ENCODE results near the gene RAB20.

DNA sequence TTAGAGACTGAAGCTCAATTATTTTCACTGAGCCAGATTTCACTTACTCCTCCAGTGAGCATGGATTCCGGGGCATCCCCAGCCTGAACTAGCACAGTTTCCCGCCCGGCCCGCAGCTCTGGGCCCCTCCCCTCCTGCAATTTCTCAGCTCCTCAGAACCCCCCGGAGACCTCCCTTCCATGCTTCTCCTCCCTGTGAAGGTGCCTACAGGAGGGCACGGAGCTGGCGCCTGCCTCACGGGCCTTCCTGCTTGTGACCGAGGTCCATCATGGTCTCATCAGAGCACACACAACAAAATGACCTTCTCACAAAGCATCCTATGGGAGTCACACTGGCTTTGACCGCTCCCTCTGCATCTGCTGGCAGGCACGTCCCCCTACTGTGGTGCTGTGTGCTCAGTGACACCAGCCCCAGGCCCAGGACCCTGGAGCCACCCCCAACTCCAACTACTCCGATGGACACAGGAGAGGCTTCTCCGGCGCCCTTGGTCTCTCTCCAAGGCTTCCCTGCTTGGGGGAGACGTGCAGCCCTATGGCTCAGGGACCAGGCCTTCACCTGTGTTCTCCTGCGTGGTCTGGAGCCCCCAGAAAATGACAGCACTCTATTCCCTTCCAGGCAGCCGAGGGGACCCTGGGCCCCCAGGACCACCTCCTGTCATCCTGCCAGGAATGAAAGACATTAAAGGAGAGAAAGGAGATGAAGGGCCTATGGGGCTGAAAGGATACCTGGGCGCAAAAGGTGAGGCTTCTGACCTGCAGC is 77.1 kb downstream of the RAB20 start:
- TF ChIP-seq, protein P1, sequence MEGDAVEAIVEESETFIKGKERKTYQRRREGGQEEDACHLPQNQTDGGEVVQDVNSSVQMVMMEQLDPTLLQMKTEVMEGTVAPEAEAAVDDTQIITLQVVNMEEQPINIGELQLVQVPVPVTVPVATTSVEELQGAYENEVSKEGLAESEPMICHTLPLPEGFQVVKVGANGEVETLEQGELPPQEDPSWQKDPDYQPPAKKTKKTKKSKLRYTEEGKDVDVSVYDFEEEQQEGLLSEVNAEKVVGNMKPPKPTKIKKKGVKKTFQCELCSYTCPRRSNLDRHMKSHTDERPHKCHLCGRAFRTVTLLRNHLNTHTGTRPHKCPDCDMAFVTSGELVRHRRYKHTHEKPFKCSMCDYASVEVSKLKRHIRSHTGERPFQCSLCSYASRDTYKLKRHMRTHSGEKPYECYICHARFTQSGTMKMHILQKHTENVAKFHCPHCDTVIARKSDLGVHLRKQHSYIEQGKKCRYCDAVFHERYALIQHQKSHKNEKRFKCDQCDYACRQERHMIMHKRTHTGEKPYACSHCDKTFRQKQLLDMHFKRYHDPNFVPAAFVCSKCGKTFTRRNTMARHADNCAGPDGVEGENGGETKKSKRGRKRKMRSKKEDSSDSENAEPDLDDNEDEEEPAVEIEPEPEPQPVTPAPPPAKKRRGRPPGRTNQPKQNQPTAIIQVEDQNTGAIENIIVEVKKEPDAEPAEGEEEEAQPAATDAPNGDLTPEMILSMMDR (conservative IDR thresholded peaks at IDR 0.05; ENCODE audit: low read depth, low read length), result no peak
- TF ChIP-seq EZH2 (IDR thresholded peaks at IDR 0.05; ENCODE audit: borderline replicate concordance, low read depth, low read length, poor library complexity, severe bottlenecking), result no peak
